MM.1S (cell line): Measurements from ENCODE around the gene LCP1.

Experiments used
- DNase-seq: peaks from one replicate; pipeline ENCODE4 v3.0.0-alpha.2; 2015
- H2AFZ ChIP-seq: fragments of 300-600 bp; sonication (generic); 2 replicates; pipeline ENCODE4 v1.6.0; 2016; ENCODE audit warnings: antibody characterized with exemption, low read length
- H3F3A ChIP-seq: fragments of 300-600 bp; sonication (generic); 2 replicates; pipeline ENCODE4 v1.6.1; 2016; ENCODE audit warnings: mild to moderate bottlenecking, antibody characterized with exemption, low read length, moderate library complexity, mixed read lengths; ENCODE audit not compliant: insufficient read depth
- H3K27ac ChIP-seq: fragments of 300-600 bp; sonication (generic); 2 replicates; pipeline ENCODE4 v1.5.1; 2016; ENCODE audit warnings: mild to moderate bottlenecking, low read length
- H3K27me3 ChIP-seq: fragments of 300-600 bp; sonication (generic); replicated peaks from 2 replicates; pipeline ENCODE4 v1.6.0; 2016; ENCODE audit warnings: low read length; ENCODE audit not compliant: insufficient read depth
- H3K36me3 ChIP-seq: fragments of 300-600 bp; sonication (generic); replicated peaks from 2 replicates; pipeline ENCODE4 v1.6.1; 2016; ENCODE audit warnings: mild to moderate bottlenecking, low read length, mixed read lengths; ENCODE audit not compliant: insufficient read depth
- H3K4me1 ChIP-seq: fragments of 300-600 bp; sonication (generic); 2 replicates; pipeline ENCODE4 v1.6.1; 2016; ENCODE audit warnings: low read length, mixed read lengths
- H3K4me2 ChIP-seq: fragments of 300-600 bp; sonication (generic); 2 replicates; pipeline ENCODE4 v1.6.0; 2016; ENCODE audit warnings: low read depth, low read length
- H3K4me3 ChIP-seq: fragments of 300-600 bp; sonication (generic); 2 replicates; pipeline ENCODE4 v1.5.1; 2016; ENCODE audit warnings: low read length, mixed read lengths
- H3K79me2 ChIP-seq: fragments of 300-600 bp; sonication (generic); 2 replicates; pipeline ENCODE4 v1.6.1; 2016; ENCODE audit warnings: mixed run types, low read length, mixed read lengths
- H3K9ac ChIP-seq: fragments of 300-600 bp; sonication (generic); 2 replicates; pipeline ENCODE4 v1.6.1; 2016; ENCODE audit warnings: low read length, mixed read lengths
- H3K9me2 ChIP-seq: fragments of 300-600 bp; sonication (generic); replicated peaks from 2 replicates; pipeline ENCODE4 v1.6.1; 2016; ENCODE audit warnings: mild to moderate bottlenecking, low read length, mixed read lengths; ENCODE audit not compliant: insufficient read depth
- H3K9me3 ChIP-seq: fragments of 300-600 bp; sonication (generic); replicated peaks from 2 replicates; pipeline ENCODE4 v1.6.1; 2016; ENCODE audit warnings: mild to moderate bottlenecking, low read length, mixed read lengths; ENCODE audit not compliant: insufficient read depth
- H4K20me1 ChIP-seq: fragments of 300-600 bp; sonication (generic); 2 replicates; pipeline ENCODE4 v1.6.1; 2016; ENCODE audit warnings: mild to moderate bottlenecking, low read length, moderate library complexity, mixed read lengths; ENCODE audit not compliant: insufficient read depth
- EZH2 ChIP-seq: fragments of 300-600 bp; sonication (generic); optimal IDR thresholded peaks from 2 replicates; pipeline ENCODE3; 2017; ENCODE audit warnings: low read depth, mild to moderate bottlenecking, antibody characterized with exemption, low read length, mixed read lengths
- EZH2phosphoT487 ChIP-seq: fragments of 300-600 bp; sonication (generic); IDR thresholded peaks from 2 replicates; pipeline ENCODE4 v1.6.1; 2018; ENCODE audit warnings: antibody characterized with exemption, low read length
- TF ChIP-seq, protein P1 (sequence below): fragments of 300-600 bp; sonication (generic); IDR thresholded peaks from 2 replicates; pipeline ENCODE4 v1.5.1; 2016; ENCODE audit warnings: antibody characterized with exemption, low read length, mixed read lengths

Gene LCP1

GRCh38 chr13:46088821-46089562, 93.0 kb downstream of the LCP1 start:
- no peak overlapping the region for H3K4me2 ChIP-seq

DNA sequence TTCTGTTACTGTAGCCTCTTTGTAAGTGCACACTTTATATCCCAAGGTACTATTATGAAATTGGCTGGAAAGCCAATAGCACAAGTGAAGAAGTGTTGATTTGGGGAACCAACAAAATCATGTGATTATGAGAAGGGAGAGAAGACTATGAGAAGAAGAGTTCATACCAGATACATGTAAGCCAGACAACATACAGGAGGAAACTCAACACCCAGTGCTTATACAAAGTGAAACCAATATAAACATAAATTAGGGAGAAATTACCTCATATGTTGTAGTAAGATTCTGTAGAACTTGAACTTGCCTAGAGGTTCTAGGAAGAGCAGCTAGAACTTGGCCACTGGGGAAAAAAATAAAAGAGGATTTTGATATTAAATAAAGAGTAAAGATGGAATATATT, 94.5 kb downstream of the LCP1 start:
- TF ChIP-seq EZH2 (no peak), EZH2phosphoT487 (no peak)
- TF ChIP-seq, protein P1, sequence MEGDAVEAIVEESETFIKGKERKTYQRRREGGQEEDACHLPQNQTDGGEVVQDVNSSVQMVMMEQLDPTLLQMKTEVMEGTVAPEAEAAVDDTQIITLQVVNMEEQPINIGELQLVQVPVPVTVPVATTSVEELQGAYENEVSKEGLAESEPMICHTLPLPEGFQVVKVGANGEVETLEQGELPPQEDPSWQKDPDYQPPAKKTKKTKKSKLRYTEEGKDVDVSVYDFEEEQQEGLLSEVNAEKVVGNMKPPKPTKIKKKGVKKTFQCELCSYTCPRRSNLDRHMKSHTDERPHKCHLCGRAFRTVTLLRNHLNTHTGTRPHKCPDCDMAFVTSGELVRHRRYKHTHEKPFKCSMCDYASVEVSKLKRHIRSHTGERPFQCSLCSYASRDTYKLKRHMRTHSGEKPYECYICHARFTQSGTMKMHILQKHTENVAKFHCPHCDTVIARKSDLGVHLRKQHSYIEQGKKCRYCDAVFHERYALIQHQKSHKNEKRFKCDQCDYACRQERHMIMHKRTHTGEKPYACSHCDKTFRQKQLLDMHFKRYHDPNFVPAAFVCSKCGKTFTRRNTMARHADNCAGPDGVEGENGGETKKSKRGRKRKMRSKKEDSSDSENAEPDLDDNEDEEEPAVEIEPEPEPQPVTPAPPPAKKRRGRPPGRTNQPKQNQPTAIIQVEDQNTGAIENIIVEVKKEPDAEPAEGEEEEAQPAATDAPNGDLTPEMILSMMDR, result no peak
- Histone ChIP-seq H3K4me3 (no peak overlapping the region), H3K27ac (no peak overlapping the region), H3K27me3 (no peaks in the 10 kb centered on the region), H2AFZ (no peak overlapping the region), H3F3A (no peaks in the 10 kb centered on the region), H3K36me3 (no peaks in the 10 kb centered on the region), H3K79me2 (no peaks in the 10 kb centered on the region), H3K9me3 (no peaks in the 10 kb centered on the region), H4K20me1 (no peaks in the 10 kb centered on the region), H3K4me2 (no peak overlapping the region), H3K4me1 (no peaks in the 10 kb centered on the region), H3K9me2 (no peaks in the 10 kb centered on the region), H3K9ac (no peak overlapping the region)
- no peak for DNase-seq

More at GRCh38 chr13:46088821-46089562, 93.0 kb downstream of the LCP1 start:
- no peaks in the 10 kb centered on the region for H4K20me1 ChIP-seq
- H3K79me2 ChIP-seq, result no peaks in the 10 kb centered on the region
- H3K27ac ChIP-seq, result no peak overlapping the region
- H3K4me1 ChIP-seq, result no peaks in the 10 kb centered on the region
- H3K36me3 ChIP-seq, result no peaks in the 10 kb centered on the region
- no peak overlapping the region for H2AFZ ChIP-seq
- H3K27me3 ChIP-seq, result no peaks in the 10 kb centered on the region
- DNase-seq, result no peak
- no peaks in the 10 kb centered on the region for H3K9me3 ChIP-seq
- no peaks in the 10 kb centered on the region for H3F3A ChIP-seq
- H3K4me3 ChIP-seq, result no peak overlapping the region
- H3K9me2 ChIP-seq, result no peaks in the 10 kb centered on the region
- H3K9ac ChIP-seq, result no peak overlapping the region
- TF ChIP-seq EZH2 (no peak), EZH2phosphoT487 (no peak)
- TF ChIP-seq, protein P1, result no peak

- Histone ChIP-seq H3K36me3 (no peaks in the 10 kb centered on the region), H3K27ac (no peak overlapping the region), H4K20me1 (no peaks in the 10 kb centered on the region), H3F3A (no peaks in the 10 kb centered on the region), H3K9ac (no peak overlapping the region), H2AFZ (no peak overlapping the region), H3K9me3 (no peaks in the 10 kb centered on the region), H3K9me2 (no peaks in the 10 kb centered on the region), H3K4me3 (no peak overlapping the region), H3K4me2 (no peak overlapping the region), H3K4me1 (no peaks in the 10 kb centered on the region), H3K79me2 (no peaks in the 10 kb centered on the region), H3K27me3 (no peaks in the 10 kb centered on the region)
- TF ChIP-seq EZH2phosphoT487, result no peak
- no peak for TF ChIP-seq EZH2
- TF ChIP-seq, protein P1, result no peak
- no peak for DNase-seq
These were observed 95.0 kb downstream of the LCP1 start for GRCh38 chr13:46086985-46087384.
